ENCODE data around the gene MCF2L.

GRCh38 chr13:113005997-113006396 lies 37.0 kb downstream of the MCF2L start:
- TF ChIP-seq, protein P1, sequence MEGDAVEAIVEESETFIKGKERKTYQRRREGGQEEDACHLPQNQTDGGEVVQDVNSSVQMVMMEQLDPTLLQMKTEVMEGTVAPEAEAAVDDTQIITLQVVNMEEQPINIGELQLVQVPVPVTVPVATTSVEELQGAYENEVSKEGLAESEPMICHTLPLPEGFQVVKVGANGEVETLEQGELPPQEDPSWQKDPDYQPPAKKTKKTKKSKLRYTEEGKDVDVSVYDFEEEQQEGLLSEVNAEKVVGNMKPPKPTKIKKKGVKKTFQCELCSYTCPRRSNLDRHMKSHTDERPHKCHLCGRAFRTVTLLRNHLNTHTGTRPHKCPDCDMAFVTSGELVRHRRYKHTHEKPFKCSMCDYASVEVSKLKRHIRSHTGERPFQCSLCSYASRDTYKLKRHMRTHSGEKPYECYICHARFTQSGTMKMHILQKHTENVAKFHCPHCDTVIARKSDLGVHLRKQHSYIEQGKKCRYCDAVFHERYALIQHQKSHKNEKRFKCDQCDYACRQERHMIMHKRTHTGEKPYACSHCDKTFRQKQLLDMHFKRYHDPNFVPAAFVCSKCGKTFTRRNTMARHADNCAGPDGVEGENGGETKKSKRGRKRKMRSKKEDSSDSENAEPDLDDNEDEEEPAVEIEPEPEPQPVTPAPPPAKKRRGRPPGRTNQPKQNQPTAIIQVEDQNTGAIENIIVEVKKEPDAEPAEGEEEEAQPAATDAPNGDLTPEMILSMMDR (IDR thresholded peaks at IDR 0.05): no peak
- TF ChIP-seq POLR2A (IDR thresholded peaks at IDR 0.05): no peak

Data from breast epithelium (tissue), 3 donors.